ENCODE data around the gene BPHL.
"Not testable (repeated sequence)": the region's sequence is repeated elsewhere in the genome, so short reads cannot be mapped to it uniquely, and the experiment has no call there.

Gene BPHL

GRCh38 chr6:3124667-3125066, 6.2 kb downstream of the BPHL start:
- DNase-seq: no peak

GRCh38 chr6:3125815-3126214, 7.3 kb downstream of the BPHL start:
- no peak for DNase-seq

- DNase-seq: no peak
These were observed 10.0 kb downstream of the BPHL start for GRCh38 chr6:3128356-3129108.

- DNase-seq: no peak
These were observed 13.2 kb downstream of the BPHL start for GRCh38 chr6:3131695-3132094.

GRCh38 chr6:3133515-3133914, 15.0 kb downstream of the BPHL start:
- no peak for DNase-seq

- DNase-seq: no peak
These were observed 17.3 kb downstream of the BPHL start for GRCh38 chr6:3135668-3136291.

- DNase-seq: no peak
These were observed 17.9 kb downstream of the BPHL start for GRCh38 chr6:3136292-3137011.

- no peak for DNase-seq
These were observed 18.7 kb downstream of the BPHL start for GRCh38 chr6:3137057-3137777.

- DNase-seq: not testable (repeated sequence)
These were observed 19.4 kb downstream of the BPHL start for GRCh38 chr6:3137873-3138272.

- no peak for DNase-seq
These were observed 19.8 kb downstream of the BPHL start for GRCh38 chr6:3138341-3138740.

GRCh38 chr6:3139090-3139903, 20.8 kb downstream of the BPHL start:
- no peak for DNase-seq

- no peak for DNase-seq
These were observed 21.7 kb downstream of the BPHL start for GRCh38 chr6:3140201-3140600.

- no peak for DNase-seq
These were observed 24.0 kb downstream of the BPHL start for GRCh38 chr6:3142536-3142935.

- no peak for DNase-seq
These were observed 24.6 kb downstream of the BPHL start for GRCh38 chr6:3143158-3143557.

GRCh38 chr6:3144571-3144970, 26.1 kb downstream of the BPHL start:
- no peak for DNase-seq

GRCh38 chr6:3147914-3148757, 29.6 kb downstream of the BPHL start:
- DNase-seq: no peak

- DNase-seq: no peak
These were observed 33.2 kb downstream of the BPHL start for GRCh38 chr6:3151691-3152090.

- no peak for DNase-seq
These were observed 34.2 kb downstream of the BPHL start for GRCh38 chr6:3152689-3153088.

- not testable (repeated sequence) for DNase-seq
These were observed 36.9 kb downstream of the BPHL start for GRCh38 chr6:3155416-3155815.

GRCh38 chr6:3156184-3157130, 37.9 kb downstream of the BPHL start:
- not testable (repeated sequence) for DNase-seq

Measured in amniotic stem cell (primary cell).